C4-2B (cell line): ENCODE results near the gene HEATR9.

Experiments used
- H3K27ac ChIP-seq: fragments of 450-650 bp; 2 replicates; pipeline ENCODE4 v1.5.1; 2017
- ZFX ChIP-seq: fragments of 450-650 bp; IDR thresholded peaks from 2 replicates; pipeline ENCODE4 v1.6.1; 2017
- TF ChIP-seq, protein P1 (sequence below): fragments of 450-650 bp; conservative IDR thresholded peaks from 2 replicates; pipeline ENCODE4 v1.5.1; 2017; ENCODE audit warnings: mild to moderate bottlenecking

The HEATR9 gene

GRCh38 chr17:35807371-35808144, 61.1 kb downstream of the HEATR9 start:
- H3K27ac ChIP-seq = peak overlapping the region; percentile 88
- TF ChIP-seq, protein P1, sequence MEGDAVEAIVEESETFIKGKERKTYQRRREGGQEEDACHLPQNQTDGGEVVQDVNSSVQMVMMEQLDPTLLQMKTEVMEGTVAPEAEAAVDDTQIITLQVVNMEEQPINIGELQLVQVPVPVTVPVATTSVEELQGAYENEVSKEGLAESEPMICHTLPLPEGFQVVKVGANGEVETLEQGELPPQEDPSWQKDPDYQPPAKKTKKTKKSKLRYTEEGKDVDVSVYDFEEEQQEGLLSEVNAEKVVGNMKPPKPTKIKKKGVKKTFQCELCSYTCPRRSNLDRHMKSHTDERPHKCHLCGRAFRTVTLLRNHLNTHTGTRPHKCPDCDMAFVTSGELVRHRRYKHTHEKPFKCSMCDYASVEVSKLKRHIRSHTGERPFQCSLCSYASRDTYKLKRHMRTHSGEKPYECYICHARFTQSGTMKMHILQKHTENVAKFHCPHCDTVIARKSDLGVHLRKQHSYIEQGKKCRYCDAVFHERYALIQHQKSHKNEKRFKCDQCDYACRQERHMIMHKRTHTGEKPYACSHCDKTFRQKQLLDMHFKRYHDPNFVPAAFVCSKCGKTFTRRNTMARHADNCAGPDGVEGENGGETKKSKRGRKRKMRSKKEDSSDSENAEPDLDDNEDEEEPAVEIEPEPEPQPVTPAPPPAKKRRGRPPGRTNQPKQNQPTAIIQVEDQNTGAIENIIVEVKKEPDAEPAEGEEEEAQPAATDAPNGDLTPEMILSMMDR = no peak
- no peak for TF ChIP-seq ZFX
